DMS53 treated with DMSO at 0.1 percent for 48 hours (cell line): Measurements from ENCODE around the gene ADGRG4.
"Not testable (repeated sequence)": the region's sequence is repeated elsewhere in the genome, so short reads cannot be mapped to it uniquely, and the experiment has no call there.

Experiments used
- DNase-seq: peaks from one replicate; lab custom pipeline; 2025; ENCODE audit not compliant: unreplicated experiment; lab: John Stamatoyannopoulos, UW

The ADGRG4 gene

GRCh38 chrX:136300721-136301120 lies at the start of gene ADGRG4:
ADGRG4 (plus strand) TSS chrX:136300963; CDS start chrX:136308778, 7,815 bp downstream.
- not testable (repeated sequence) for DNase-seq

GRCh38 chrX:136251041-136251991 lies 49.4 kb upstream of the ADGRG4 start, which contains the start of gene MAP7D3:
MAP7D3 (minus strand) TSS chrX:136251400; CDS start chrX:136251358, 42 bp downstream.
- DNase-seq = peak; percentile 32

- DNase-seq = no peak
Measured at GRCh38 chrX:136255541-136255940, 45.2 kb upstream of the ADGRG4 start.

- no peak for DNase-seq
Measured at GRCh38 chrX:136256026-136256425, 44.7 kb upstream of the ADGRG4 start.

GRCh38 chrX:136258951-136259350 lies 41.8 kb upstream of the ADGRG4 start:
- DNase-seq = no peak

- DNase-seq = no peak
Measured at GRCh38 chrX:136259543-136259942, 41.2 kb upstream of the ADGRG4 start.

- DNase-seq = no peak
Measured at GRCh38 chrX:136260776-136261175, 40.0 kb upstream of the ADGRG4 start.

GRCh38 chrX:136261321-136261720 lies 39.4 kb upstream of the ADGRG4 start:
- DNase-seq = no peak

GRCh38 chrX:136262243-136262642 lies 38.5 kb upstream of the ADGRG4 start:
- no peak for DNase-seq

- DNase-seq = no peak
Measured at GRCh38 chrX:136262812-136263315, 37.9 kb upstream of the ADGRG4 start.

- no peak for DNase-seq
Measured at GRCh38 chrX:136266828-136267227, 33.9 kb upstream of the ADGRG4 start.

GRCh38 chrX:136268051-136269048 lies 32.4 kb upstream of the ADGRG4 start:
- peak; percentile 43 for DNase-seq

GRCh38 chrX:136269921-136270320 lies 30.8 kb upstream of the ADGRG4 start:
- no peak for DNase-seq

- DNase-seq = no peak
Measured at GRCh38 chrX:136271300-136271699, 29.5 kb upstream of the ADGRG4 start.

GRCh38 chrX:136272325-136272724 lies 28.4 kb upstream of the ADGRG4 start:
- DNase-seq = no peak

GRCh38 chrX:136273986-136274385 lies 26.8 kb upstream of the ADGRG4 start:
- DNase-seq = no peak

GRCh38 chrX:136275553-136275952 lies 25.2 kb upstream of the ADGRG4 start:
- DNase-seq = no peak

GRCh38 chrX:136286375-136286774 lies 14.4 kb upstream of the ADGRG4 start:
- DNase-seq = not testable (repeated sequence)

GRCh38 chrX:136291824-136292223 lies 8.9 kb upstream of the ADGRG4 start:
- DNase-seq = no peak

GRCh38 chrX:136292656-136293055 lies 8.1 kb upstream of the ADGRG4 start:
- no peak for DNase-seq

- DNase-seq = no peak
Measured at GRCh38 chrX:136295380-136295779, 5.4 kb upstream of the ADGRG4 start.
